HepG2 (cell line): Measurements from ENCODE around the gene CRYAA. TPM values are rescaled to one million over a fixed set of nuclear protein-coding genes. Genes with fewer than 3 reads are reported as not detected.

Experiments used
- ATAC-seq: fragments of 200-7000 bp; cut with Tn5 transposase; 3 replicates; pipeline ENCODE4 v1.9.1; 2020; ENCODE audit warnings: mild to moderate bottlenecking, moderate library complexity
- BruUV-seq: library from RNA; stranded (reverse); fragments of 400-500 nt; replicated peaks from 2 replicates; lab custom pipeline; 2021; lab: Mats Ljungman, UMichigan
- CTCF ChIA-PET: fragments of 300-600 bp; formaldehyde crosslinking; extraction: SDS; loops from one replicate; lab custom pipeline; 2021; ENCODE audit warnings: low total read pairs, inconsistent platforms, low intra/inter-chr PET ratio; lab: Yijun Ruan, JAX
- POLR2A ChIA-PET: fragments of 350-600 bp; sonication (Branson Sonifier 250); formaldehyde crosslinking; loops from one replicate; lab custom pipeline; 2020; ENCODE audit warnings: antibody characterized with exemption, inconsistent platforms; lab: Yijun Ruan, JAX
- DNase-seq: peaks from one replicate; pipeline ENCODE4 v3.0.0-alpha.2; 2015; ENCODE audit warnings: low spot score
- FAIRE-seq: peaks from 3 replicates; lab custom pipeline; 2011; peaks lifted over from hg19 to GRCh38; lab: Jason Lieb, UNC
- H2AFZ ChIP-seq: one replicate; pipeline ENCODE4 v1.6.1; 2011; ENCODE audit warnings: low read length, inconsistent platforms
- H3K27ac ChIP-seq: fragments of 300-600 bp; 3 replicates; pipeline ENCODE4 v1.8.0; 2011; ENCODE audit warnings: mixed run types, mild to moderate bottlenecking, mixed read lengths, low read length, inconsistent platforms; ENCODE audit not compliant: insufficient read depth; ENCODE audit errors: extremely low read length
- H3K27me3 ChIP-seq, 2 experiments: fragments of 200-600 bp in 1 of 2; 2 replicates in 1 of 2; 3 replicates in 1 of 2; pipeline versions ENCODE4 v1.6.0 to v1.8.0; 2011; ENCODE audit warnings: low read length in 2 of 2, mild to moderate bottlenecking in 2 of 2, moderate library complexity in 2 of 2, inconsistent platforms in 1 of 2; ENCODE audit not compliant: insufficient read depth in 2 of 2, control insufficient read depth in 1 of 2
- H3K36me3 ChIP-seq, 2 experiments: fragments of 200-600 bp in 1 of 2; replicated peaks in 1 of 2; 2 replicates in 1 of 2; 3 replicates in 1 of 2; pipeline versions ENCODE4 v1.5.1 to v1.8.0; 2011; ENCODE audit warnings: low read length in 2 of 2, inconsistent platforms in 1 of 2; ENCODE audit not compliant: insufficient read depth in 2 of 2, control insufficient read depth in 1 of 2
- H3K4me1 ChIP-seq: 2 replicates; pipeline ENCODE4 v1.5.1; 2012; ENCODE audit warnings: low read length, inconsistent platforms; ENCODE audit not compliant: insufficient read depth
- H3K4me2 ChIP-seq: 2 replicates; pipeline ENCODE4 v1.6.0; 2011; ENCODE audit warnings: low read depth, low read length, inconsistent platforms
- H3K4me3 ChIP-seq, 3 experiments: fragments of 200-600 bp in 1 of 3; sonication (generic), shearing (Covaris generic) in 1 of 3; replicated peaks in 1 of 3; 2 replicates each; pipeline ENCODE4 v1.5.1; 2011 to 2016; ENCODE audit warnings: low read length in 3 of 3, inconsistent platforms in 2 of 3, low read depth in 2 of 3, mild to moderate bottlenecking in 2 of 3, control low read depth in 1 of 3, mixed read lengths in 1 of 3; ENCODE audit not compliant: insufficient read depth in 1 of 3
- H3K79me2 ChIP-seq: one replicate; pipeline ENCODE4 v1.6.1; 2011; ENCODE audit warnings: low read length, inconsistent platforms; ENCODE audit not compliant: insufficient read depth
- H3K9ac ChIP-seq: 2 replicates; pipeline ENCODE4 v1.6.0; 2011; ENCODE audit warnings: mild to moderate bottlenecking, low read depth, low read length, inconsistent platforms; ENCODE audit not compliant: insufficient read depth
- H3K9me3 ChIP-seq: 2 replicates; pipeline ENCODE4 v1.5.1; 2012; ENCODE audit warnings: mild to moderate bottlenecking, low read length
- H4K20me1 ChIP-seq: 2 replicates; pipeline ENCODE4 v1.6.0; 2011; ENCODE audit warnings: inconsistent platforms, mild to moderate bottlenecking, low read length, moderate library complexity; ENCODE audit not compliant: insufficient read depth
- ARID2 ChIP-seq: sonication (generic); formaldehyde crosslinking; IDR thresholded peaks from 2 replicates; pipeline ENCODE4 v1.8.1; 2022; ENCODE audit warnings: mild to moderate bottlenecking, missing genetic modification reagents, borderline replicate concordance
- ZNF775 ChIP-seq: sonication (generic); formaldehyde crosslinking; IDR thresholded peaks from 2 replicates; pipeline ENCODE4 v1.4.0; 2020; ENCODE audit warnings: missing genetic modification reagents, mild to moderate bottlenecking, moderate library complexity, borderline replicate concordance
- ZNF788 ChIP-seq: sonication (generic); formaldehyde crosslinking; IDR thresholded peaks from 2 replicates; pipeline ENCODE4 v1.5.0; 2020; ENCODE audit warnings: mild to moderate bottlenecking, missing genetic modification reagents, borderline replicate concordance
- ZZZ3 ChIP-seq: sonication (generic); formaldehyde crosslinking; IDR thresholded peaks from 2 replicates; pipeline ENCODE4 v1.4.0; 2020; ENCODE audit warnings: missing genetic modification reagents, mild to moderate bottlenecking, borderline replicate concordance
- WGBS: methylation state at CpG from one replicate; pipeline ENCODE4 v1.1.6; 2017; ENCODE audit warnings: low lambda C conversion rate; 5-methylcytosine and 5-hydroxymethylcytosine counted together
- in situ Hi-C: cut with HindIII; loops from 2 replicates; pipeline ENCODE4 v1.10.0; 2017; ENCODE audit warnings: low pct_unique_long_range_greater_than_20kb; ENCODE audit not compliant: extremely low pct_ligation_motif_present
- intact Hi-C: fragments of 100-400 bp; cut with micrococcal nuclease; formaldehyde crosslinking; loops from one replicate; pipeline ENCODE4 v1.10.0; 2022; ENCODE audit not compliant: unreplicated experiment
- polyA plus RNA-seq, 8 experiments: library from polyadenylated mRNA; depleted of rRNA in 3 of 8; stranded (reverse) in 7 of 8; unstranded in 1 of 8; fragments of >200 nt; fragmentation: Illumina TruSeq in 4 of 8; extraction: Trizol in 4 of 8; gene quantifications; 2 replicates each; pipeline versions ENCODE4 v1.2.1 to v1.2.3, GENCODE V29; 2011 to 2016; ENCODE audit warnings: low read depth in 4 of 8, missing spikeins in 1 of 8, mixed read lengths in 1 of 8; ENCODE audit not compliant: insufficient read depth in 1 of 8
- total RNA-seq, 5 experiments: library from RNA; depleted of rRNA; stranded (reverse); fragments of >200 nt; fragmentation: Illumina TruSeq; extraction: Trizol; gene quantifications; 2 replicates each; pipeline ENCODE4 v1.2.3, GENCODE V29; 2016; ENCODE audit warnings: low read depth in 1 of 5
- TF ChIP-seq, protein P1 (sequence below): sonication (generic); formaldehyde crosslinking; conservative IDR thresholded peaks from 2 replicates; pipeline ENCODE4 v1.4.0; 2020; ENCODE audit warnings: missing genetic modification reagents
- TF ChIP-seq, protein P2 (sequence below): sonication (generic); formaldehyde crosslinking; IDR thresholded peaks from 2 replicates; pipeline ENCODE4 v1.4.0; 2020; ENCODE audit warnings: mild to moderate bottlenecking, missing genetic modification reagents
- TF ChIP-seq, protein P3 (sequence below): sonication (generic); formaldehyde crosslinking; IDR thresholded peaks from 2 replicates; pipeline ENCODE4 v1.4.0; 2020; ENCODE audit warnings: missing genetic modification reagents

Gene CRYAA
- total and polyA plus RNA-seq, 2 of the 13 experiments (the other 11 are each of a cell fraction or from before 2014, with no cell fraction given): 5.6 to 8.6 TPM

DNA sequence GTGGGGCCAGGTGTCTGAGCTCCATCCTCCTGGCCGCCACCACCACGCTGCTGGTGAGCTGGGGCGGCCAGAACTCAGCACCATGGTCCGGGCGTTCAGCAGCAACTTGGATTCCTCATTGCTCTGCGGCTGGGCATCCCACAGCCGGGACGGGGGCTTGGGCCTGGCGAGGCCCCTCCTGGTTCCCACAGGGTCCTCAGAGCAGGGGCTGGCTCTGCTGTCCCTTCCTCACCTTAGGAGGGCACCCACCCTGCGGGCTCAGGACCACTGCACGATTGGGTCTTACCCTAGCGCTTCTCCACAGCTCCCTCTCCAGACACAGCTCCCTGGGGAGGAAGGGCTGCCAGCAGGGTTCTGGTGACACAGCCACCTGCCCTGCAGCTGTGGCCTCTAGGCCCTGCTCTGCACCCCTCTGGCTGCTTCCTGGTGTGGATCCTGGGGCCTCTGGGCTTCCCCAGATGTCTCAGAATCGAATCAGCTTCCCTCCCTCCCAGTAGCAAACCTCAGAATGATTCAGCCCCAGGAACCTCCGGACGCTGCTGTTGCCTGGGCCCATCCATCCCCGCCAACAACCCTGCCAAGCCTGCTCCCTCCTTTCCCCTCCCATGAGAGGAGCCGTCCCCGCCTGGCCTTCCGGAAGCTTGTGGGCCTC, 25.0 kb downstream of the CRYAA start:
- H3K27ac ChIP-seq: peak overlapping the region; percentile 57
- WGBS: 18% methylated on average over 6 of the region's 19 CpGs
- H2AFZ ChIP-seq: no peak overlapping the region
- peak; percentile 78 for ATAC-seq
- peaks cover 43% of the 10 kb centered on the region for H3K4me1 ChIP-seq
- peak overlapping the region; percentile 11 to 60 (median 26); a peak in 4 of 6 replicates for H3K4me3 ChIP-seq
- H3K9me3 ChIP-seq: 0 out of 2 replicates have a peak, but pooled peaks cover 4% of the 10 kb centered on the region
- ChIA-PET CTCF (no interaction called here), POLR2A (interaction anchor here (0.8 to 1.6 kb wide), 3 partner anchors 16 to 106 kb away, joined by 3 to 4 read pairs (median 3); no protein-coding TSS in a partner anchor)
- peak overlapping the region; percentile 79 for H3K4me2 ChIP-seq
- H3K36me3 ChIP-seq: no peaks in the 10 kb centered on the region
- no peak for FAIRE-seq
- H4K20me1 ChIP-seq: no peaks in the 10 kb centered on the region
- no peak for DNase-seq
- intact Hi-C loops (no loop called here), in situ Hi-C loops (no loop called here)
- H3K9ac ChIP-seq: peak overlapping the region; percentile 45
- H3K27me3 ChIP-seq: no peaks in the 10 kb centered on the region
- no TSS peak for BruUV-seq
- H3K79me2 ChIP-seq: no peaks in the 10 kb centered on the region
- no peak for TF ChIP-seq ZNF775 (CRISPR knock-in tag)
- TF ChIP-seq, protein P1, sequence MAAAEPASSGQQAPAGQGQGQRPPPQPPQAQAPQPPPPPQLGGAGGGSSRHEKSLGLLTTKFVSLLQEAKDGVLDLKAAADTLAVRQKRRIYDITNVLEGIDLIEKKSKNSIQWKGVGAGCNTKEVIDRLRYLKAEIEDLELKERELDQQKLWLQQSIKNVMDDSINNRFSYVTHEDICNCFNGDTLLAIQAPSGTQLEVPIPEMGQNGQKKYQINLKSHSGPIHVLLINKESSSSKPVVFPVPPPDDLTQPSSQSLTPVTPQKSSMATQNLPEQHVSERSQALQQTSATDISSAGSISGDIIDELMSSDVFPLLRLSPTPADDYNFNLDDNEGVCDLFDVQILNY: no peak
- TF ChIP-seq ARID2 (CRISPR knock-in tag): no peak
- TF ChIP-seq, protein P2, sequence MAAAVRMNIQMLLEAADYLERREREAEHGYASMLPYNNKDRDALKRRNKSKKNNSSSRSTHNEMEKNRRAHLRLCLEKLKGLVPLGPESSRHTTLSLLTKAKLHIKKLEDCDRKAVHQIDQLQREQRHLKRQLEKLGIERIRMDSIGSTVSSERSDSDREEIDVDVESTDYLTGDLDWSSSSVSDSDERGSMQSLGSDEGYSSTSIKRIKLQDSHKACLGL (CRISPR knock-in tag): 0 out of 2 replicates have a peak, but pooled peaks have one; percentile 46
- 0 out of 2 replicates have a peak, but pooled peaks have one; percentile 73 for TF ChIP-seq ZZZ3 (CRISPR knock-in tag)
- TF ChIP-seq ZNF788 (CRISPR knock-in tag): 0 out of 2 replicates have a peak, but pooled peaks have one; percentile 12
- TF ChIP-seq, protein P3, sequence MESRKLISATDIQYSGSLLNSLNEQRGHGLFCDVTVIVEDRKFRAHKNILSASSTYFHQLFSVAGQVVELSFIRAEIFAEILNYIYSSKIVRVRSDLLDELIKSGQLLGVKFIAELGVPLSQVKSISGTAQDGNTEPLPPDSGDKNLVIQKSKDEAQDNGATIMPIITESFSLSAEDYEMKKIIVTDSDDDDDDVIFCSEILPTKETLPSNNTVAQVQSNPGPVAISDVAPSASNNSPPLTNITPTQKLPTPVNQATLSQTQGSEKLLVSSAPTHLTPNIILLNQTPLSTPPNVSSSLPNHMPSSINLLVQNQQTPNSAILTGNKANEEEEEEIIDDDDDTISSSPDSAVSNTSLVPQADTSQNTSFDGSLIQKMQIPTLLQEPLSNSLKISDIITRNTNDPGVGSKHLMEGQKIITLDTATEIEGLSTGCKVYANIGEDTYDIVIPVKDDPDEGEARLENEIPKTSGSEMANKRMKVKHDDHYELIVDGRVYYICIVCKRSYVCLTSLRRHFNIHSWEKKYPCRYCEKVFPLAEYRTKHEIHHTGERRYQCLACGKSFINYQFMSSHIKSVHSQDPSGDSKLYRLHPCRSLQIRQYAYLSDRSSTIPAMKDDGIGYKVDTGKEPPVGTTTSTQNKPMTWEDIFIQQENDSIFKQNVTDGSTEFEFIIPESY (CRISPR knock-in tag): peak; percentile 7; the same call in 1 of the 2 replicates
